Jurkat, Clone E6-1 (cell line): ENCODE measurements around the gene VPREB1.
"Not testable (repeated sequence)": the region's sequence is repeated elsewhere in the genome, so short reads cannot be mapped to it uniquely, and the experiment has no call there.

Experiments
- DNase-seq: peaks from one replicate; pipeline ENCODE4 v3.0.0-alpha.2; 2011; ENCODE audit warnings: low read depth, low spot score
- H3K4me3 ChIP-seq: 2 replicates; pipeline ENCODE4 v1.5.1; 2011; ENCODE audit warnings: mild to moderate bottlenecking, low read length, control low read depth, moderate library complexity

The VPREB1 gene

GRCh38 chr22:22286390-22287105, 42.0 kb downstream of the VPREB1 start:
- DNase-seq, result not testable (repeated sequence)

GRCh38 chr22:22287106-22287626, 42.6 kb downstream of the VPREB1 start:
- H3K4me3 ChIP-seq, DNase-seq: not testable (repeated sequence)

More at GRCh38 chr22:22286390-22287105, 42.0 kb downstream of the VPREB1 start:
- H3K4me3 ChIP-seq, result not testable (repeated sequence)

- DNase-seq, result not testable (repeated sequence)
Measured at GRCh38 chr22:22289666-22290065, 45.1 kb downstream of the VPREB1 start.

GRCh38 chr22:22291129-22291806, 46.7 kb downstream of the VPREB1 start:
- H3K4me3 ChIP-seq, DNase-seq: not testable (repeated sequence)

More at GRCh38 chr22:22289666-22290065, 45.1 kb downstream of the VPREB1 start:
- H3K4me3 ChIP-seq, result not testable (repeated sequence)

- not testable (repeated sequence) for DNase-seq, H3K4me3 ChIP-seq
Measured at GRCh38 chr22:22292656-22293055, 48.1 kb downstream of the VPREB1 start.

GRCh38 chr22:22293436-22293835, 48.9 kb downstream of the VPREB1 start:
- not testable (repeated sequence) for H3K4me3 ChIP-seq

GRCh38 chr22:22294641-22295040, 50.1 kb downstream of the VPREB1 start:
- not testable (repeated sequence) for DNase-seq, H3K4me3 ChIP-seq

More at GRCh38 chr22:22293436-22293835, 48.9 kb downstream of the VPREB1 start:
- DNase-seq, result not testable (repeated sequence)
